RWPE1 (cell line): ENCODE data around the gene FCER1G.

Source experiments
- CTCF ChIA-PET: fragments of 350-600 bp; sonication (Branson Sonifier 250); formaldehyde crosslinking; extraction: SDS; loops from one replicate; lab custom pipeline; 2021; lab: Yijun Ruan, JAX
- POLR2A ChIA-PET: fragments of 400-600 bp; formaldehyde crosslinking; extraction: SDS; loops from one replicate; lab custom pipeline; 2020; ENCODE audit warnings: antibody characterized with exemption; ENCODE audit not compliant: low non-redundant PET; lab: Yijun Ruan, JAX
- DNase-seq: peaks from one replicate; pipeline ENCODE4 v3.0.0; 2012; ENCODE audit warnings: low spot score
- H3K27ac ChIP-seq: fragments of 450-650 bp; 2 replicates; pipeline ENCODE4 v1.5.1; 2017
- TF ChIP-seq, protein P1 (sequence below): fragments of 450-650 bp; conservative IDR thresholded peaks from 2 replicates; pipeline ENCODE4 v1.5.1; 2017; ENCODE audit warnings: low read depth, mild to moderate bottlenecking

The FCER1G gene

DNA sequence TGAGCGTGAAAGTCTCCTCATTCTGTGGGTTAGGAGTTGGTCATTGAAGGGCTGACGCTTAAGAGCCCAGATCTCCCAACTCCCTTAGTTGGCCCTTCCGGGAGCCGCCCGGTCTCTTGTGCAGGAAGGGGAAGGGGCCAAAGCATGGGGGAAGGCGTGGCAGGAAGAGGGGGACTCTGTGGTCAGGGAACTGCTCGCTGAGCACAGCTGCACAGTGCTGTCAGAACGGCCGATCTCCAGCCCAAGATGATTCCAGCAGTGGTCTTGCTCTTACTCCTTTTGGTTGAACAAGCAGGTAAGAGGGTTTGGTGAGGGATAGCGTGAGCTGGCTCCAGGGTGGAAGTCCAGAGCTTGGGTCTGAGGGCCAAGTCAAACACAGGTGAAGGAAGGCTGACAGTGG, at the start of gene FCER1G:
Gene FCER1G (plus strand): TSS at position 220 of the 400 bp plus-strand sequence. CDS start 27 bp downstream, at position 247.
- POLR2A ChIA-PET = no interaction called here
- CTCF ChIA-PET = interaction anchor here (1.2 kb wide), 1 partner anchor 76 kb away, joined by 4 read pairs; no protein-coding TSS in a partner anchor
- DNase-seq = no peak
- TF ChIP-seq, protein P1, sequence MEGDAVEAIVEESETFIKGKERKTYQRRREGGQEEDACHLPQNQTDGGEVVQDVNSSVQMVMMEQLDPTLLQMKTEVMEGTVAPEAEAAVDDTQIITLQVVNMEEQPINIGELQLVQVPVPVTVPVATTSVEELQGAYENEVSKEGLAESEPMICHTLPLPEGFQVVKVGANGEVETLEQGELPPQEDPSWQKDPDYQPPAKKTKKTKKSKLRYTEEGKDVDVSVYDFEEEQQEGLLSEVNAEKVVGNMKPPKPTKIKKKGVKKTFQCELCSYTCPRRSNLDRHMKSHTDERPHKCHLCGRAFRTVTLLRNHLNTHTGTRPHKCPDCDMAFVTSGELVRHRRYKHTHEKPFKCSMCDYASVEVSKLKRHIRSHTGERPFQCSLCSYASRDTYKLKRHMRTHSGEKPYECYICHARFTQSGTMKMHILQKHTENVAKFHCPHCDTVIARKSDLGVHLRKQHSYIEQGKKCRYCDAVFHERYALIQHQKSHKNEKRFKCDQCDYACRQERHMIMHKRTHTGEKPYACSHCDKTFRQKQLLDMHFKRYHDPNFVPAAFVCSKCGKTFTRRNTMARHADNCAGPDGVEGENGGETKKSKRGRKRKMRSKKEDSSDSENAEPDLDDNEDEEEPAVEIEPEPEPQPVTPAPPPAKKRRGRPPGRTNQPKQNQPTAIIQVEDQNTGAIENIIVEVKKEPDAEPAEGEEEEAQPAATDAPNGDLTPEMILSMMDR = no peak
- H3K27ac ChIP-seq = no peak within 1 kb of the TSS

DNA sequence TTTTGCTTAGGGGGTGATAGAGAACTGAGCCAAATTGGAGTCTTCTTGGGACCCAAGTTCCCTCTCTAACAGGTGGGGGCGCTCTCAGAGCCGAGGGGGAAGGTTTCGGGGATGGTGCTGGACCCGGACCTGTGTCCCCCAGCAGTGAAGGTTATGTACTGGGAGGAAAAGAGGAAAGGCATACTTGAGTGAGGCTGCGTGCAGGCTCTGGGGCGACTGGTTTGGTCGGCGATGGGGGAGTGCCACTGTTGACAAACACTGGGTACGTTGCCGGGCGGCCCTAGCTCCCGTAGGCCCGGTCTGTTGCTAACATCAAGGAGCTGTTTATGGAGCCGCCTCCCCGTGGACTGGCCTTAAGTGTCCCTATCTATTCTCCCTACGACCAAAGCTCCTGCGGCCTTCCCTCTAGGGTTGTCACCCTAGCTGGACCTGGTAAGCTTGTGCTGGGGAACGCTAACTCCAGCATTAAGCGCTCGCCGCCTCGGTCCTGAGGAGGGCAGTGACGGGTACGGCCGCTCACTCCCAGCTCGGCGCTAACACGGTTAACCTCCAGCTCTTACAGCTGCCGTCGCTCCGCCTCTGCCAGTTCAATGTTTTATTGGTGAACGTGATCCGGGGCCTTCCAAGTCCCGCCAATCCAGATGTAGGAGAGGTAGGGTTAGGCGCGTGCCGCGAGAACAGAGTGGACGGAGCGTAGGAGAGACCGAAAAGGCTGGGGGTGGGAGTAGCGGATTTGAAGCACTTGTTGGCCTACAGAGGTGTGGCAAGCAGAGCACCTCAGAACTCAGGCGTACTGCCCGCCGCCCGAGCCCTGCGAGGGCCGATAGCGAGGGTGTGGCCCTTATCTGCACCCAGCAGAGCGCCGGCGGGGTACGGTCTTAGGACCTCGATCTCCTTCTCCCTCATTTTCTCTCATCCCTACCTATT, 49.1 kb upstream of the FCER1G start, which contains the start of gene PPOX:
Gene PPOX (plus strand): TSS at position 685 of the 927 bp plus-strand sequence. CDS start 422 bp downstream, outside the sequence.
- TF ChIP-seq, protein P1 = peak; percentile 71
- ChIA-PET POLR2A (interaction anchor here (0.6 to 1.3 kb wide), 2 partner anchors 13 to 169 kb away, joined by 3 to 6 read pairs; partner anchors contain the start of gene UFC1), CTCF (interaction anchor here (0.6 kb wide), 2 partner anchors 15 to 28 kb away, joined by 4 read pairs; no protein-coding TSS in a partner anchor)
- peak within 1 kb of the TSS; percentile 84 for H3K27ac ChIP-seq
- peak; percentile 94 for DNase-seq

DNA sequence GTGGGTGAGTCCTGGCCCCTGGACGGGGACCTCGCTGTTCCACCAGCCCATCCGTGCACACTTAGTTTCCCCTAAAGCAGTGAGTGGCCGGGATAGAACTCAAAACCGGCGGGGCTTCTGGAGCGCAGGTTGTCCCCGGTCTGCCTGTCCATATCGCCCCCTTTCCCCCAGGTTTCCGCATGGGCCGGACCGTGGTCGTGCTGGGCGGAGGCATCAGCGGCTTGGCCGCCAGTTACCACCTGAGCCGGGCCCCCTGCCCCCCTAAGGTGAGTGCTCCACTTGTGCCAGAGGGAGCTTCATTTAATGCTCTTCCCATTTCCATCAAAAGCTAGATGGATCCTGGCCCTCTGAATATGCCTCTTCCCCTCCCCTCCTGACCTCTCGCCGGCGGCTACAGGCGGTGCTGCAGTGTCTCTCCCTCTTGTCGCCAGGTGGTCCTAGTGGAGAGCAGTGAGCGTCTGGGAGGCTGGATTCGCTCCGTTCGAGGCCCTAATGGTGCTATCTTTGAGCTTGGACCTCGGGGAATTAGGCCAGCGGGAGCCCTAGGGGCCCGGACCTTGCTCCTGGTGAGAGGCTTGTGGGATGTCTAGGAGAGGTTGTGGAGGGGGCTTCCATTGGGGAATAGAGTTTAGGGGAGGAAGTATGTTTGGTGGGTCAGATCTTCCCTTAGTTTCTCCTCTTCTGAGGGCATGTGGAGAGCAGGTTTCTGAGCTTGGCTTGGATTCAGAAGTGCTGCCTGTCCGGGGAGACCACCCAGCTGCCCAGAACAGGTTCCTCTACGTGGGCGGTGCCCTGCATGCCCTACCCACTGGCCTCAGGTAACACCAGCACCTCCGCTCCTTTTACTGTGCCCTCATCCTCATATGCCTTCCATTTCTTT, 48.2 kb upstream of the FCER1G start:
- TF ChIP-seq, protein P1 = no peak
- ChIA-PET POLR2A (no interaction called here), CTCF (no interaction called here)
- no peak for DNase-seq
- peak overlapping the region; percentile 84 for H3K27ac ChIP-seq

DNA sequence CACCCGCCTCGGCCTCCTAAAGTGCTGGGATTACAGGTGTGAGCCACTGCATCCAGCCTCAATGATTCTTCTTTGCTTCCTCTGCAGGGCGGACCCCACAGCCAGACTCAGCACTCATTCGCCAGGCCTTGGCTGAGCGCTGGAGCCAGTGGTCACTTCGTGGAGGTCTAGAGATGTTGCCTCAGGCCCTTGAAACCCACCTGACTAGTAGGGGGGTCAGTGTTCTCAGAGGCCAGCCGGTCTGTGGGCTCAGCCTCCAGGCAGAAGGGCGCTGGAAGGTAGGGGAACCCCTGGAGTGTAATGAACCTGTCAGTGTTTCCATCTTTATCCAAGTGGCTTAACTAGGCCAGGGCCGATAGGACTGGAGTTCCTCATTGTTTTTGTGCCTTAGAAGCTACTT, 46.2 kb upstream of the FCER1G start:
- POLR2A ChIA-PET = no interaction called here
- H3K27ac ChIP-seq = peak overlapping the region; percentile 39
- DNase-seq = no peak
- CTCF ChIA-PET = no interaction called here
- TF ChIP-seq, protein P1 = no peak

DNA sequence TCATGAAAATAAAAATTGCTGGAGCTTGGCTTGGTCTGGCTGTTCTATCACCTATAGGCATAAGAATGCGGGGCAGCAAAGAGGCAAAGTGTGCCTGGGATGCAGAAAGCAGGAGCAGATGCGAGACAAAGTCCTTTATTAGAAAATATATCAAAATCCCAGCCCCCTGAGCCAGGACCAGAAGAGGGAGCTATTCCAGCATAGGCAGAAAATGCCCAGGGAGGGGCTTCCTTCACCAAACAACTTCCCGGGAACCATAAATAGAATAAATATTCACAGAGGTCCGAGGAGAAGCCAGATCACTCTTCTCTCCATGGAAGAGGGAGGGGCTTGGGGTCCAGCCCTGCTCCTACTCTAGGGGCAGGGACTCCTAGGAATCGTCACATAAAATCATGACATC, 43.9 kb upstream of the FCER1G start:
- ChIA-PET POLR2A (no interaction called here), CTCF (interaction anchor here (0.8 to 0.9 kb wide), 2 partner anchors 21 to 211 kb away, joined by 3 read pairs; no protein-coding TSS in a partner anchor)

More for the DNA sequence above, 43.9 kb upstream of the FCER1G start:
- peak overlapping the region; percentile 6; the same call in 1 of the 2 replicates for H3K27ac ChIP-seq
- DNase-seq = no peak
- TF ChIP-seq, protein P1 = no peak
